Skeletal muscle satellite cell (primary cell): ENCODE measurements around the gene ZFC3H1.

ENCODE experiments used
- H3K27me3 ChIP-seq: 2 replicates; pipeline ENCODE4 v1.7.0; 2013; ENCODE audit warnings: low read length; ENCODE audit not compliant: control insufficient read depth, insufficient read depth
- H3K36me3 ChIP-seq: 2 replicates; pipeline ENCODE4 v1.7.0; 2013; ENCODE audit warnings: mild to moderate bottlenecking, control low read depth, low read length; ENCODE audit not compliant: insufficient read depth
- H3K4me1 ChIP-seq: 2 replicates; pipeline ENCODE4 v1.7.0; 2013; ENCODE audit warnings: low read length; ENCODE audit not compliant: control insufficient read depth, insufficient read depth
- H3K4me2 ChIP-seq: 2 replicates; pipeline ENCODE4 v1.7.0; 2013; ENCODE audit warnings: mild to moderate bottlenecking, low read length
- H3K4me3 ChIP-seq: 2 replicates; pipeline ENCODE4 v1.7.0; 2013; ENCODE audit warnings: low read length
- H3K9ac ChIP-seq: 2 replicates; pipeline ENCODE4 v1.7.0; 2013; ENCODE audit warnings: mild to moderate bottlenecking, low read depth, low read length, moderate library complexity
- H3K9me3 ChIP-seq: replicated peaks from 2 replicates; pipeline ENCODE4 v1.7.0; 2013; ENCODE audit warnings: mild to moderate bottlenecking, control low read depth, low read length

The ZFC3H1 gene

GRCh38 chr12:71627438-71628002 lies 36.1 kb downstream of the ZFC3H1 start:
- Histone ChIP-seq H3K4me1 (peaks cover 15% of the 10 kb centered on the region), H3K36me3 (peaks cover 91% of the 10 kb centered on the region), H3K4me2 (no peak overlapping the region), H3K9me3 (no peaks in the 10 kb centered on the region), H3K9ac (no peak overlapping the region), H3K4me3 (no peak overlapping the region), H3K27me3 (no peaks in the 10 kb centered on the region)

GRCh38 chr12:71626768-71627167 lies 36.9 kb downstream of the ZFC3H1 start:
- no peak overlapping the region for H3K4me3 ChIP-seq
- peak overlapping the region; percentile 4 for H3K4me2 ChIP-seq
- no peaks in the 10 kb centered on the region for H3K9me3 ChIP-seq
- no peaks in the 10 kb centered on the region for H3K27me3 ChIP-seq
- peaks cover 91% of the 10 kb centered on the region for H3K36me3 ChIP-seq
- no peak overlapping the region for H3K9ac ChIP-seq
- H3K4me1 ChIP-seq, result peaks cover 15% of the 10 kb centered on the region

GRCh38 chr12:71626098-71626497 lies 37.5 kb downstream of the ZFC3H1 start:
- Histone ChIP-seq H3K4me2 (no peak overlapping the region), H3K9ac (no peak overlapping the region), H3K9me3 (no peaks in the 10 kb centered on the region), H3K27me3 (no peaks in the 10 kb centered on the region), H3K4me1 (peaks cover 15% of the 10 kb centered on the region), H3K4me3 (no peak overlapping the region), H3K36me3 (peaks cover 92% of the 10 kb centered on the region)

GRCh38 chr12:71625476-71625875 lies 38.2 kb downstream of the ZFC3H1 start:
- Histone ChIP-seq H3K4me3 (no peak overlapping the region), H3K27me3 (no peaks in the 10 kb centered on the region), H3K36me3 (peaks cover 92% of the 10 kb centered on the region), H3K9ac (no peak overlapping the region), H3K4me2 (no peak overlapping the region), H3K9me3 (no peaks in the 10 kb centered on the region), H3K4me1 (peaks cover 15% of the 10 kb centered on the region)

- H3K9me3 ChIP-seq, result no peaks in the 10 kb centered on the region
- H3K9ac ChIP-seq, result no peak overlapping the region
- no peak overlapping the region for H3K4me3 ChIP-seq
- H3K4me2 ChIP-seq, result no peak overlapping the region
- H3K27me3 ChIP-seq, result no peaks in the 10 kb centered on the region
- peaks cover 93% of the 10 kb centered on the region for H3K36me3 ChIP-seq
- H3K4me1 ChIP-seq, result peaks cover 9% of the 10 kb centered on the region
Observed at GRCh38 chr12:71621938-71622337, 41.7 kb downstream of the ZFC3H1 start.

GRCh38 chr12:71610031-71610795 lies 53.4 kb downstream of the ZFC3H1 start:
- Histone ChIP-seq H3K27me3 (no peaks in the 10 kb centered on the region), H3K4me2 (no peak overlapping the region), H3K9me3 (no peaks in the 10 kb centered on the region), H3K4me3 (no peak overlapping the region), H3K36me3 (peaks cover 90% of the 10 kb centered on the region), H3K9ac (no peak overlapping the region), H3K4me1 (no peaks in the 10 kb centered on the region)

- no peaks in the 10 kb centered on the region for H3K9me3 ChIP-seq
- no peaks in the 10 kb centered on the region for H3K27me3 ChIP-seq
- no peak overlapping the region for H3K4me2 ChIP-seq
- H3K36me3 ChIP-seq, result peaks cover 71% of the 10 kb centered on the region
- no peak overlapping the region for H3K4me3 ChIP-seq
- H3K9ac ChIP-seq, result no peak overlapping the region
- H3K4me1 ChIP-seq, result no peaks in the 10 kb centered on the region
Observed at GRCh38 chr12:71607494-71608330, 55.9 kb downstream of the ZFC3H1 start.

GRCh38 chr12:71605039-71605438 lies 58.6 kb downstream of the ZFC3H1 start:
- Histone ChIP-seq H3K36me3 (peaks cover 46% of the 10 kb centered on the region), H3K4me1 (no peaks in the 10 kb centered on the region)

GRCh38 chr12:71602761-71603577 lies 60.7 kb downstream of the ZFC3H1 start:
- Histone ChIP-seq H3K4me2 (no peak overlapping the region), H3K36me3 (peaks cover 27% of the 10 kb centered on the region), H3K27me3 (no peaks in the 10 kb centered on the region), H3K4me3 (no peak overlapping the region), H3K9me3 (no peaks in the 10 kb centered on the region), H3K9ac (no peak overlapping the region), H3K4me1 (no peaks in the 10 kb centered on the region)

More at GRCh38 chr12:71605039-71605438, 58.6 kb downstream of the ZFC3H1 start:
- Histone ChIP-seq H3K4me2 (no peak overlapping the region), H3K9ac (no peak overlapping the region), H3K4me3 (no peak overlapping the region), H3K27me3 (no peaks in the 10 kb centered on the region), H3K9me3 (no peaks in the 10 kb centered on the region)

GRCh38 chr12:71601546-71601945 lies 62.1 kb downstream of the ZFC3H1 start:
- Histone ChIP-seq H3K4me2 (no peak overlapping the region), H3K9me3 (no peaks in the 10 kb centered on the region), H3K36me3 (peaks cover 12% of the 10 kb centered on the region), H3K4me1 (no peaks in the 10 kb centered on the region), H3K4me3 (no peak overlapping the region), H3K27me3 (no peaks in the 10 kb centered on the region), H3K9ac (no peak overlapping the region)

GRCh38 chr12:71599210-71599609 lies 64.4 kb downstream of the ZFC3H1 start:
- Histone ChIP-seq H3K4me2 (no peak overlapping the region), H3K4me1 (no peaks in the 10 kb centered on the region), H3K4me3 (no peak overlapping the region), H3K9ac (no peak overlapping the region), H3K9me3 (no peaks in the 10 kb centered on the region), H3K27me3 (no peaks in the 10 kb centered on the region), H3K36me3 (no peaks in the 10 kb centered on the region)
